SU-DHL-6 (cell line): Measurements from ENCODE around the gene CCNL2.

Experiments used
- H2AFZ ChIP-seq: fragments of 200-600 bp; sonication (generic); 2 replicates; pipeline ENCODE4 v1.6.1; 2014; ENCODE audit warnings: low read depth, mild to moderate bottlenecking, moderate library complexity, mixed read lengths, antibody characterized with exemption, low read length; ENCODE audit not compliant: severe bottlenecking
- H3F3A ChIP-seq: fragments of 200-600 bp; shearing (Covaris generic); 2 replicates; pipeline ENCODE4 v1.6.0; 2016; ENCODE audit warnings: antibody characterized with exemption, mild to moderate bottlenecking; ENCODE audit not compliant: insufficient read depth
- H3K27ac ChIP-seq: fragments of 200-600 bp; sonication (generic); 2 replicates; pipeline ENCODE4 v1.5.1; 2016; ENCODE audit warnings: low read depth, mild to moderate bottlenecking, low read length, moderate library complexity, mixed read lengths
- H3K27me3 ChIP-seq: fragments of 200-600 bp; sonication (generic), shearing (Covaris generic); 2 replicates; pipeline ENCODE4 v1.6.0; 2014; ENCODE audit warnings: mild to moderate bottlenecking, low read length
- H3K36me3 ChIP-seq: fragments of 200-600 bp; sonication (generic); 2 replicates; pipeline ENCODE4 v1.6.1; 2014; ENCODE audit warnings: mild to moderate bottlenecking, low read length, mixed read lengths
- H3K4me2 ChIP-seq: fragments of 300-600, 200-600 bp; shearing (Covaris generic), sonication (generic); 2 replicates; pipeline ENCODE4 v1.6.0; 2014; ENCODE audit warnings: low read length, low read depth, mild to moderate bottlenecking; ENCODE audit not compliant: poor library complexity, severe bottlenecking
- H3K4me3 ChIP-seq: fragments of 200-600 bp; sonication (generic); 2 replicates; pipeline ENCODE4 v1.5.1; 2014; ENCODE audit warnings: antibody characterized with exemption, low read length, mild to moderate bottlenecking, mixed read lengths; ENCODE audit not compliant: insufficient read depth, poor library complexity, severe bottlenecking
- H3K79me2 ChIP-seq: fragments of 200-600 bp; sonication (generic); 2 replicates; pipeline ENCODE4 v1.6.1; 2014; ENCODE audit warnings: mild to moderate bottlenecking, low read length, moderate library complexity; ENCODE audit not compliant: insufficient read depth
- H3K9ac ChIP-seq: fragments of 200-600 bp; sonication (generic); 2 replicates; pipeline ENCODE4 v1.7.0; 2014; ENCODE audit warnings: mild to moderate bottlenecking, low read length
- H3K9me2 ChIP-seq: fragments of 200-600 bp; sonication (generic); replicated peaks from 2 replicates; pipeline ENCODE4 v1.6.1; 2014; ENCODE audit warnings: low read length; ENCODE audit not compliant: insufficient read depth
- H3K9me3 ChIP-seq: fragments of 200-600 bp; sonication (generic); 2 replicates; pipeline ENCODE4 v1.6.1; 2014; ENCODE audit warnings: low read length, mixed read lengths; ENCODE audit not compliant: insufficient read depth
- H4K20me1 ChIP-seq: fragments of 200-600 bp; sonication (generic); 2 replicates; pipeline ENCODE4 v1.6.1; 2014; ENCODE audit warnings: low read depth, mild to moderate bottlenecking, antibody characterized with exemption, low read length, moderate library complexity, mixed read lengths
- CTCF ChIP-seq: fragments of 200-600 bp; sonication (generic); IDR thresholded peaks from one replicate; pipeline ENCODE4 v1.5.1; 2017; ENCODE audit warnings: antibody characterized with exemption, mild to moderate bottlenecking, low read length, moderate library complexity; ENCODE audit not compliant: insufficient read depth, poor library complexity, severe bottlenecking
- EZH2phosphoT487 ChIP-seq: fragments of 200-600 bp; sonication (generic), shearing (Covaris generic); conservative IDR thresholded peaks from 2 replicates; pipeline ENCODE4 v1.6.1; 2018; ENCODE audit warnings: mild to moderate bottlenecking, antibody characterized with exemption, low read length, moderate library complexity, mixed read lengths

Gene CCNL2

GRCh38 chr1:1377540-1378205 lies 21.5 kb downstream of the CCNL2 start:
- no peak for TF ChIP-seq EZH2phosphoT487
- no peak for TF ChIP-seq CTCF
- H3F3A ChIP-seq: peaks cover 19% of the 10 kb centered on the region
- no peaks in the 10 kb centered on the region for H3K36me3 ChIP-seq
- no peak overlapping the region for H2AFZ ChIP-seq
- no peaks in the 10 kb centered on the region for H4K20me1 ChIP-seq
- H3K4me3 ChIP-seq: no peak overlapping the region
- no peaks in the 10 kb centered on the region for H3K27me3 ChIP-seq
- peaks cover 31% of the 10 kb centered on the region for H3K79me2 ChIP-seq
- H3K9me3 ChIP-seq: no peaks in the 10 kb centered on the region
- no peak overlapping the region for H3K27ac ChIP-seq
- H3K9me2 ChIP-seq: no peaks in the 10 kb centered on the region
- no peak overlapping the region for H3K4me2 ChIP-seq
- H3K9ac ChIP-seq: no peak overlapping the region

- no peaks in the 10 kb centered on the region for H3K36me3 ChIP-seq
- H3K9ac ChIP-seq: peak overlapping the region; percentile 99
- H3K4me2 ChIP-seq: peak overlapping the region; percentile 90
- H4K20me1 ChIP-seq: no peaks in the 10 kb centered on the region
- no peaks in the 10 kb centered on the region for H3K27me3 ChIP-seq
- peaks cover 21% of the 10 kb centered on the region for H3K79me2 ChIP-seq
- H3K9me3 ChIP-seq: no peaks in the 10 kb centered on the region
- no peaks in the 10 kb centered on the region for H3K9me2 ChIP-seq
- H2AFZ ChIP-seq: no peak overlapping the region
- H3K27ac ChIP-seq: peak overlapping the region; percentile 63
- TF ChIP-seq EZH2phosphoT487 (no peak), CTCF (no peak)
- H3K4me3 ChIP-seq: no peak overlapping the region
- peaks cover 19% of the 10 kb centered on the region for H3F3A ChIP-seq
These were observed 22.4 kb downstream of the CCNL2 start for GRCh38 chr1:1376551-1377226.

GRCh38 chr1:1374929-1375662 lies 24.0 kb downstream of the CCNL2 start, which contains the start of gene AURKAIP1:
Gene AURKAIP1 (minus strand): TSS chr1:1375207. CDS start chr1:1374756, 451 bp downstream.
- no peaks in the 10 kb centered on the region for H4K20me1 ChIP-seq
- peak within 1 kb of the TSS; percentile 99 for H3K9ac ChIP-seq
- H3K9me2 ChIP-seq: no peaks in the 10 kb centered on the region
- H3K27me3 ChIP-seq: no peaks in the 10 kb centered on the region
- peak within 1 kb of the TSS; percentile 90 for H3K4me2 ChIP-seq
- H3K9me3 ChIP-seq: no peaks in the 10 kb centered on the region
- peaks cover 18% of the 10 kb centered on the region for H3K79me2 ChIP-seq
- H3K4me3 ChIP-seq: peak within 1 kb of the TSS; percentile 97
- H2AFZ ChIP-seq: peak within 1 kb of the TSS; percentile 72
- H3K36me3 ChIP-seq: no peaks in the 10 kb centered on the region
- TF ChIP-seq CTCF (no peak), EZH2phosphoT487 (no peak)
- peak within 1 kb of the TSS; percentile 63 for H3K27ac ChIP-seq
- peaks cover 19% of the 10 kb centered on the region for H3F3A ChIP-seq
